HG02588 (cell line): ENCODE results near the gene SLC14A1.
"Not testable (repeated sequence)": the region's sequence is repeated elsewhere in the genome, so short reads cannot be mapped to it uniquely, and the experiment has no call there.

ENCODE experiments used
- ATAC-seq: cut with Tn5 transposase; IDR thresholded peaks from one replicate; pipeline ENCODE4 v1.9.1; 2021; ENCODE audit warnings: mild to moderate bottlenecking, moderate library complexity; ENCODE audit not compliant: unreplicated experiment

The SLC14A1 gene

DNA sequence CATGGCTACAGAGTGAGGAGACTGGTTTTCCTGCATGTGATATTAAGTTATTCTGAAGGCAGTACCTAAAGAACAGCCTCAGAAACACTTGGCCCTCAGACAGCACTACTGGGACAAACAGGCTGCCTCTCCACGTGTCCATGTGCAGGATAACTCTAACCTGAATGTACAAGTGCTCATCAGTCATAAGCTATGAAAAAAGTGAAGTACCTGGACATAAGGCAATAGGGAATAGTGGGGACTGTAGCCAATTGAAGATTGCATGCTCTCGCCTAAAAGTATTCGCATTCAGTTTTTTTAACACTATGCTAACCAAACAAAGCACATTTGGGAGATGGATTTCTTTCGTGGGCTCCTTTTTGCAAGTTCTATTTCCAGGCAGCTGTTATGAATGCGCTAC is 33.0 kb downstream of the SLC14A1 start:
- ATAC-seq: no peak

DNA sequence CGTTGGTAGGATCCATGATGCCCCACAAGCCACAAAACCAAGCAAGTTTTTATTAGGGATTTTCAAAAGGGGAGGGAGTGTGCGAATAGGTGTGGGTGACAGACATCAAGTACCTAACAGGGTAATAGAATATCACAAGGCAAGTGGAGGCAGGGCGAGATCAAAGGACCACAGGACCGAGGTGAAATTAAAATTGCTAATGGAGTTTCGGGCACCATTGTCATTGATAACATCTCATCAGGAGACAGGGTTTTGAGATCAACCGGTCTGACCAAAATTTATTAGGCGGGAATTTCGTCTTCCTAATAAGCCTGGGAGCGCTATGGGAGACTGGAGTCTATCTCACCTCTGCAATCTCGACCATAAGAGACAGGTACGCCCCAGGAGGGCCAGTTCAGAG is 33.7 kb downstream of the SLC14A1 start:
- ATAC-seq: not testable (repeated sequence)

DNA sequence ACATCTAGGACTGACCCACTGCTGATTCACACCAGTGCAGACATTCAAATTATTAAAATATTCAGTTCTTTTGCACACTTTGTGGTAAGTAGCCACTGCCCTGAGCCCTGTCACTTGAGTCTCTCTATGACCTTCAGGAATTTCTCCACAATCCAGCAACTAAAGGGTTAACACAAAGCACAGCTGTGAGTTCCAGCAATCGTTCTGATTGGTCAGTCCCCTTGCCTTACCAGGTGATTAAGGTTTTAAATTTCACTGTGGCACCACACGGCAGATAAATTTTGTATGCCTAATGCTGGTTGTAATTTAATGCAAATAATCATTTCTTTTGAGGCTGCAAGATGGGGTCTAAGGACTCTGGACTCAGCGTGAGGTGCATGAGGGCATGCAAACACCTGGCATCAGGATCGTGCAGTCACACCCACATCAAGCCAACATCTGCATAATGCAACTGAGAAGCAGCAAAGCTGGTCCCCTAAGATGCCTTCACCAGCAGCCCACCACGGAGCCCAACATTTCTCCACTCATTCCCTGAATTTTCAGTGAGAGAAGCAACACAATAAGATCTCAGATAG is 36.6 kb downstream of the SLC14A1 start:
- no peak for ATAC-seq

- no peak for ATAC-seq
These were observed 37.6 kb downstream of the SLC14A1 start for GRCh38 chr18:45761512-45762114.

- no peak for ATAC-seq
These were observed 40.2 kb downstream of the SLC14A1 start for GRCh38 chr18:45764000-45764686.

DNA sequence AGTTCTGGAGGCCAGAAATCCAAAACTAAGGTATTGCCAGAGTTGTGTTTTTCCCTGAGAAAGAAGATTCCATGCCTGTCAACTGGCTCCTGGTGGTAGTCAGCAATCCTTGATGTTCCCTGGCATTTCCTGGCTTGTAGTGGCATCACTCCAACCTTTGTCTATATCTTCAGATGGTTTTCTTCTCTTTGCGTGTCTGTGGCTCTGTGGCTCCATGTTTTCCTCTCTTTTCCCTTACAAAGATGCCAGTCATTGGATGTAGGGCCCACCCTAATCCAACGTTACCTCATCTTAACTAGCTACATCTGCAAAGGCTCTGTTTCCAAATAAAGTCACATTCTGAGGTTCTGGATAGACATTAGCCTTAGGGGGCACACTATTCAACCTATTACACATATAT is 41.8 kb downstream of the SLC14A1 start:
- no peak for ATAC-seq

DNA sequence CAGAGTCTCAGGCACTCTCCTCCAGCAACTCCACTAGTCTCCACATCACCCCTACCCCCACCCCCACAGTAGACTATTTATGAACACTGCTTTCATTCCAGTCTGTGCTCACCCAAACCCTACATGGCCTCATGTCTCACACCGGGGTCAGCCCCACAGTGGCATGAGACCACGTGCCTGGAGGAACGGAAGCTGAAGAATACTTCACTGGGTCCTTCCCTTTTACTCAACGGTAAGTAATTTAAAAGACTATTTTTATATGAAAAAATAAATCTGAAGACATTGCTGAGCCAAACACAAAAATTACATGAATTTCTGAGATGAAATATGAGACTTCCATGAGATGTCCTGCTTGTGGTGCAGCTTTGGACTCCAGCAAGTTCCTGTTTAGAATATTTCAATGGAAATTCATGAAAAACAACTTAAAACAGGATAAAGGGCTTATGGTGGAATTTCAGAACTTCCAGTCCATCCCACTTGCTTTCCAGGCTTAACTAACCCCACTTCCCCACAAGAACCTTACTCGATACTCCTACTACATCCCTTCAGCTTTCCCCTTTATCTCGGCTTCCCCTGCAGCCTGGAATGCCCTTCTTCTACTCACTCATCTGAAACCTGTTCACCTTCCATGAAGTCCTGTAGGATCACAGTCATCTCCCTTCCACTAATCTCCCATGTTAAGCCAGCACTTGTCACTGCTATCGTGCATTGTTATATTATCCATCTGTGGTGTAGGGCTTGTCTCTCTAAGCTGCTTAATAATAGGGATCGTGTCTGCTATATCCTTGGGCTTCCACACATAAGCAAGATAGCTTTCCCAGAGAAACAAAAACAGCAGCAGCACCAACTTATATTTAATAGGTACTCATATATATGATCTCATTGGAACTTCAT is 47.9 kb downstream of the SLC14A1 start:
- no peak for ATAC-seq

GRCh38 chr18:45774065-45774521 is 50.1 kb downstream of the SLC14A1 start:
- ATAC-seq: peak; percentile 46

DNA sequence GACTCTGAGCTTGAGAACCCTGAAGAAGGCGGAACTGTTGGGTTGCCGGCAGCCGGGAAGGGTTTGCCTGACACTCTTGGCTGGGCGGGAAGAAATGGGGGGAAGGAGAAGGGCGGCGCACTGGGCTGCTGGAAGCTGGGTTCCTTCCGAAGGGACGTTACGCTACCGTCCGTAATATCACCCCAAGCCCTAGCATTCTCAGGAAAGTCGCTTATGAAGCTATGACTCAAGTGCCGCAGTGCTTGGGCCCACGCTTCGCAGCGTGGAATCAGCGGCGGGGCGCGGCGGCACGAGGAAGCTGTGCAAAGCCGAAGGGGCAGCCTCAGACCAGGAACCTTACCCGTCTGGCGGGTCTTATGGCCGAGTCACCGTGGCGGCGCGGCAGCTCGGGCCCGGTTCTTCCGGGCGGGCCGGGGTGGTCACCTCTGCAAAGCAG is 51.3 kb downstream of the SLC14A1 start:
- ATAC-seq: no peak

DNA sequence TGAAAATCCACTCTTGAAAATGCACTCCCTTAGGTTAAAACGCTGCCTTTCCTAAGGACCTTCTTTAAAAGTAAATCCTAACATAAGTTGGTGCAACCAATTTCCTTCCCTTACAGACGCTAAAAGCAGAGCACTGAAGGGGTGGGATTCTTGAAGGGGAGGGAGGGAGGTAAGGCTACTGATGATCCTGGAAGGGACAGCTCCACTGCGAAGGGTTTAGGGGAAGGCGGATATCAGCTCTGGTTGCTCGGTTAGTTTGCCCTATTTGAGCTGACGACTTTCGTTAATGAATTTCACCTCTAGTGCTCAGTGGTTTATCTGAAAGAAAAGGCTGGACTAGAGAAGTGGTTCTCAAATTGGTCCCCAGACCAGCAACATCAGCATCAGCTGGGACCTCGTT is 51.8 kb downstream of the SLC14A1 start:
- ATAC-seq: no peak

GRCh38 chr18:45777393-45777792 is 53.4 kb downstream of the SLC14A1 start:
- ATAC-seq: no peak

GRCh38 chr18:45780568-45780967 is 56.6 kb downstream of the SLC14A1 start:
- no peak for ATAC-seq

GRCh38 chr18:45782662-45783061 is 58.7 kb downstream of the SLC14A1 start:
- ATAC-seq: no peak

DNA sequence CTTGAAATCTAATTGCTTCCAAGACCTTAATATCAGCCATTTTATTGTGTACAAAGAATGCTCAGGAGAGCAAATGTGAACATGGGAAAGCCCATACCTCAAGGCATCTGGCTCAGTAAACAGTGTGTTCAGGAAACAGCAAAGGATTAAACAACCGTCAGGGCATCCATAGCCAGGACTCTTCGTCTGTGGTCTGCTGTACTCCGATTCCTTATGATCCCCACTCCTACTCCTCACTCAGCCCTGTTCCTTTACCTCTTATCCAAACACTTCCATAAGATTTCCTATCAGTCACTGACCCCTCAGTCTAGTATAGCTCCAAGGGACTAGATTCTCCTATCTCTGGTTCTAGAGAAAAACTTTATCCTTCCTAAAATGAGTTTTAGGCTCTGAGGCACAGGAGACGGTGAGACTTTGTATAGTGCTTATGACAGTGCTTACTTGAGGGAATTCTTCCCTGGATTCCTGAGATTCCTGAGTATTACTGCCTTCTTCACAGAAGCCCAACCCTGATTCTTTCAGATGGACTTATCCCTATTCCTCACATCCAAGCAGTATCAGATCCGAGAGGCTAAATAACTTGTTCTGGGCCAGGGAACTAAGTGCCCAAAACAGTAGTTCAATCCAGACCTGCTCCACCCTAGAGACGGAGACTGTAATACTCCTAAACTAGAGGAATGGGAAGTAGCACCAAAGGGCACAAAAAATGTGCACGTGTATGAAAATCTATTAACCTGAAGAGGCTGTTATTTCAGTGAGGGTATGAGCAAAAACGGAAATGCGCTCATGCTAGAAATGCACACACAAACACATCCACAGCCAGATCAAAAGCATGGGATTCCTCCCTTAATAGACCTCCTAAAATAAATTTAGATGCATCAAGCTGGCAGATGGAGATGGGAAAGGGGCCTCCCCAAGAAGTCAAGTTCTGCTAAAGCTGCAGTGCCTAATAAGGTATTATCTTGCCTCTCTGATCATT is 59.4 kb downstream of the SLC14A1 start:
- no peak for ATAC-seq

DNA sequence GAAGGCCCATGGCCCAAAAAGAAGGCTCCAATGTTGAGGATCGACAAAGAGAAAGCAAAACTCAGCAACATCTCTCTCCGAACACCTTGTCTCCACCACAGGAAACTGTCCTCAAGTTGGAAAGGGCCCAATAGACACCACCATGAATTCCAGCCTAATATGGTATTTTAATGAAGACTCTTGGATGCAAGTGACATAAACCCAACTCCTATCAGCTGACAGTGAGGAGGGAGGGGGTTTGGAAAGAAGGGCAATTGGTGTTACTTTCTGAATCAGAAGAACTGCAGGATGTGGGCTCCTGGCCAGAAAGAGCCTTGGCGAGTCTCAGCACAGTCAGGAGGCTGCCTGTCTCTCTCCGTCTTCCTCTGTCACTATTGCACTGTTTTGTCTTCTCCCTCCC is 61.2 kb downstream of the SLC14A1 start:
- ATAC-seq: no peak

- no peak for ATAC-seq
These were observed 63.0 kb downstream of the SLC14A1 start for GRCh38 chr18:45786941-45787340.

GRCh38 chr18:45787346-45787745 is 63.4 kb downstream of the SLC14A1 start:
- ATAC-seq: no peak

DNA sequence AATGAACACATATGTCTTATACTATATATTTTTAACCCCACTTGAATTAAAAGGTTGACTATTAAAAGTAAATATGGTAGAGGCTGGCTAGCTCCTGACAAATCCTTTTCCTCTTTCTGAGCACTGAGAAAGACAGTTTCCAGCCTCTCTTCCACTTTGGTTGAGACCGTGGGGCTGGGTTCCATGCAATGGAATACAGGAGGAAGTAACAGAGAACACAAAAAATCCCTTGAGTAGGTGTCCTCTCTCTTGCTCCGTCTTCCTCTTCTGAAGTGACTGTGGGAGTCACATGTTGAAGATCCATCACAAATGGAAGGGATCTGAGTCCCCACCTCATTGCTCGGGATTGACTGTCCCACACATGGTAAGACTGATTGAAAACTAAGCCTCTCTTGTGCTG is 64.9 kb downstream of the SLC14A1 start:
- ATAC-seq: no peak

- ATAC-seq: no peak
These were observed 68.7 kb downstream of the SLC14A1 start for GRCh38 chr18:45792506-45793263.
